HEK293 (cell line): ENCODE data around the gene FRZB.

Experiments
- CTCF ChIA-PET: fragments of 350-600 bp; formaldehyde crosslinking; extraction: SDS; loops from one replicate; lab custom pipeline; 2021; ENCODE audit warnings: antibody characterized with exemption; lab: Yijun Ruan, JAX
- POLR2A ChIA-PET: fragments of 300-600 bp; formaldehyde crosslinking; extraction: SDS; loops from one replicate; lab custom pipeline; 2020; ENCODE audit warnings: antibody characterized with exemption, inconsistent platforms; lab: Yijun Ruan, JAX
- H3K27ac ChIP-seq: fragments of 200-500 bp; sonication (Bioruptor generic); 2 replicates; pipeline ENCODE4 v1.5.1; 2014; ENCODE audit warnings: low read depth, low read length, control low read depth, inconsistent platforms; ENCODE audit errors: extremely low read depth
- H3K36me3 ChIP-seq, 2 experiments: fragments of 200-500 bp in 1 of 2; sonication (Bioruptor generic) in 1 of 2; 1 replicate in 1 of 2; 2 replicates in 1 of 2; pipeline ENCODE4 v1.5.1; 2014 to 2017; ENCODE audit warnings: inconsistent platforms in 2 of 2, low read length in 2 of 2; ENCODE audit not compliant: control insufficient read depth in 2 of 2, insufficient read depth in 1 of 2
- H3K4me1 ChIP-seq: fragments of 200-500 bp; sonication (Bioruptor generic); 2 replicates; pipeline ENCODE4 v1.5.1; 2014; ENCODE audit warnings: mild to moderate bottlenecking, low read length, inconsistent platforms; ENCODE audit not compliant: control insufficient read depth, insufficient read depth
- H3K4me3 ChIP-seq: 2 replicates; pipeline ENCODE4 v1.5.1; 2011; ENCODE audit warnings: low read depth, mild to moderate bottlenecking, control low read depth, low read length, moderate library complexity
- H3K9me3 ChIP-seq: fragments of 200-500 bp; sonication (Bioruptor generic); 2 replicates; pipeline ENCODE4 v1.5.1; 2014; ENCODE audit warnings: low read depth, low read length, inconsistent platforms; ENCODE audit not compliant: control insufficient read depth, insufficient read depth
- EGR2 ChIP-seq: fragments of 450-650 bp; formaldehyde crosslinking; IDR thresholded peaks from 2 replicates; pipeline ENCODE4 v1.5.1; 2016; ENCODE audit warnings: low read depth, missing biosample characterization, missing genetic modification characterization
- GLI2 ChIP-seq: fragments of 450-650 bp; formaldehyde crosslinking; IDR thresholded peaks from 2 replicates; pipeline ENCODE4; 2017; ENCODE audit warnings: missing biosample characterization, missing genetic modification characterization, low read depth, borderline replicate concordance
- GLI4 ChIP-seq: fragments of 450-650 bp; formaldehyde crosslinking; IDR thresholded peaks from 2 replicates; pipeline ENCODE4 v1.5.1; 2016; ENCODE audit warnings: missing biosample characterization, missing genetic modification characterization
- KLF1 ChIP-seq: fragments of 450-650 bp; formaldehyde crosslinking; IDR thresholded peaks from 2 replicates; pipeline ENCODE4 v1.5.1; 2016; ENCODE audit warnings: missing biosample characterization, missing genetic modification characterization
- KLF8 ChIP-seq: fragments of 450-650 bp; formaldehyde crosslinking; IDR thresholded peaks from 2 replicates; pipeline ENCODE4 v1.5.1; 2016; ENCODE audit warnings: missing biosample characterization, missing genetic modification characterization
- MEIS1 ChIP-seq: sonication (generic); formaldehyde crosslinking; IDR thresholded peaks from 2 replicates; pipeline ENCODE4 v1.8.1; 2022; ENCODE audit warnings: missing genetic modification reagents, mild to moderate bottlenecking, borderline replicate concordance
- TCF7L2 ChIP-seq: IDR thresholded peaks from 2 replicates; pipeline ENCODE4 v1.6.1; 2011; ENCODE audit warnings: low read depth, mild to moderate bottlenecking, inconsistent platforms, low read length, moderate library complexity, borderline replicate concordance
- WT1 ChIP-seq: fragments of 450-650 bp; formaldehyde crosslinking; IDR thresholded peaks from 2 replicates; pipeline ENCODE4 v1.5.1; 2016; ENCODE audit warnings: missing biosample characterization, missing genetic modification characterization
- YY2 ChIP-seq: fragments of 450-650 bp; formaldehyde crosslinking; IDR thresholded peaks from 2 replicates; pipeline ENCODE4 v1.5.1; 2016; ENCODE audit warnings: missing biosample characterization, missing genetic modification characterization
- ZBTB20 ChIP-seq: fragments of 450-650 bp; formaldehyde crosslinking; IDR thresholded peaks from 2 replicates; pipeline ENCODE4 v1.5.1; 2016; ENCODE audit warnings: missing biosample characterization, missing genetic modification characterization
- ZBTB49 ChIP-seq: fragments of 450-650 bp; formaldehyde crosslinking; IDR thresholded peaks from 2 replicates; pipeline ENCODE4 v1.5.1; 2016; ENCODE audit warnings: missing biosample characterization, missing genetic modification characterization, low read depth
- ZFP69B ChIP-seq: fragments of 450-650 bp; formaldehyde crosslinking; IDR thresholded peaks from 2 replicates; pipeline ENCODE4 v1.5.1; 2016; ENCODE audit warnings: missing biosample characterization, missing genetic modification characterization
- ZNF121 ChIP-seq: fragments of 450-650 bp; formaldehyde crosslinking; IDR thresholded peaks from 2 replicates; pipeline ENCODE4 v1.5.1; 2016; ENCODE audit warnings: missing biosample characterization, missing genetic modification characterization
- ZNF133 ChIP-seq: fragments of 450-650 bp; formaldehyde crosslinking; IDR thresholded peaks from 2 replicates; pipeline ENCODE4 v1.5.1; 2016; ENCODE audit warnings: missing biosample characterization, missing genetic modification characterization
- ZNF174 ChIP-seq: fragments of 450-650 bp; formaldehyde crosslinking; IDR thresholded peaks from 2 replicates; pipeline ENCODE4 v1.5.0; 2017; ENCODE audit warnings: missing biosample characterization, mild to moderate bottlenecking, missing genetic modification characterization
- ZNF184 ChIP-seq: fragments of 450-650 bp; IDR thresholded peaks from 2 replicates; pipeline ENCODE4 v1.5.1; 2018; ENCODE audit warnings: missing biosample characterization, mild to moderate bottlenecking, missing genetic modification characterization
- ZNF239 ChIP-seq: fragments of 450-650 bp; formaldehyde crosslinking; IDR thresholded peaks from 2 replicates; pipeline ENCODE4 v1.5.1; 2016; ENCODE audit warnings: missing biosample characterization, missing genetic modification characterization
- ZNF266 ChIP-seq: fragments of 450-650 bp; formaldehyde crosslinking; IDR thresholded peaks from 2 replicates; pipeline ENCODE4 v1.5.1; 2016; ENCODE audit warnings: missing biosample characterization, missing genetic modification characterization, low read depth
- ZNF280D ChIP-seq: fragments of 450-650 bp; formaldehyde crosslinking; IDR thresholded peaks from 2 replicates; pipeline ENCODE4 v1.5.1; 2016; ENCODE audit warnings: missing biosample characterization, missing genetic modification characterization
- ZNF394 ChIP-seq: fragments of 450-650 bp; formaldehyde crosslinking; IDR thresholded peaks from 2 replicates; pipeline ENCODE4 v1.5.1; 2016; ENCODE audit warnings: missing biosample characterization, missing genetic modification characterization, mild to moderate bottlenecking, moderate library complexity, borderline replicate concordance
- ZNF416 ChIP-seq: fragments of 450-650 bp; formaldehyde crosslinking; IDR thresholded peaks from 2 replicates; pipeline ENCODE4 v1.5.1; 2016; ENCODE audit warnings: missing biosample characterization, missing genetic modification characterization
- ZNF48 ChIP-seq: fragments of 450-650 bp; formaldehyde crosslinking; IDR thresholded peaks from 2 replicates; pipeline ENCODE4 v1.5.1; 2016; ENCODE audit warnings: missing biosample characterization, missing genetic modification characterization
- ZNF510 ChIP-seq: fragments of 450-650 bp; formaldehyde crosslinking; IDR thresholded peaks from 2 replicates; pipeline ENCODE4 v1.5.1; 2018; ENCODE audit warnings: mild to moderate bottlenecking, missing genetic modification characterization, missing biosample characterization; ENCODE audit not compliant: insufficient replicate concordance
- ZNF514 ChIP-seq: fragments of 450-650 bp; formaldehyde crosslinking; IDR thresholded peaks from 2 replicates; pipeline ENCODE4 v1.5.1; 2016; ENCODE audit warnings: missing biosample characterization, missing genetic modification characterization
- ZNF639 ChIP-seq: fragments of 450-650 bp; formaldehyde crosslinking; IDR thresholded peaks from 2 replicates; pipeline ENCODE4 v1.5.1; 2016; ENCODE audit warnings: missing biosample characterization, missing genetic modification characterization
- ZNF768 ChIP-seq: fragments of 450-650 bp; formaldehyde crosslinking; IDR thresholded peaks from 2 replicates; pipeline ENCODE4 v1.5.1; 2018; ENCODE audit warnings: missing biosample characterization, mild to moderate bottlenecking, missing genetic modification characterization
- ZSCAN16 ChIP-seq: fragments of 450-650 bp; formaldehyde crosslinking; IDR thresholded peaks from 2 replicates; pipeline ENCODE4 v1.5.1; 2016; ENCODE audit warnings: missing biosample characterization, missing genetic modification characterization
- ZSCAN5A ChIP-seq: fragments of 450-650 bp; formaldehyde crosslinking; IDR thresholded peaks from 2 replicates; pipeline ENCODE4 v1.5.1; 2016; ENCODE audit warnings: missing biosample characterization, missing genetic modification characterization

The FRZB gene

GRCh38 chr2:182914852-182915251 lies 48.4 kb upstream of the FRZB start:
- CTCF ChIA-PET: interaction anchor here (1.5 kb wide), 1 partner anchor 33 kb away, joined by 3 read pairs; no protein-coding TSS in a partner anchor
- no peak overlapping the region for H3K27ac ChIP-seq
- POLR2A ChIA-PET: no interaction called here
- peaks cover 0 to 34% of the 10 kb centered on the region in 2 experiments; a peak in 2 of 3 replicates for H3K36me3 ChIP-seq
- no peak overlapping the region for H3K4me3 ChIP-seq
- peaks cover 10% of the 10 kb centered on the region for H3K4me1 ChIP-seq
- no peaks in the 10 kb centered on the region for H3K9me3 ChIP-seq
- TF ChIP-seq ZNF174 (tag by site-specific recombination) (no peak), MEIS1 (CRISPR knock-in tag) (no peak), ZNF394 (tag by site-specific recombination) (no peak), KLF1 (tag by site-specific recombination) (no peak), ZBTB20 (no peak), ZNF239 (no peak), GLI2 (no peak), ZNF280D (no peak), ZNF416 (tag by site-specific recombination) (no peak), ZFP69B (tag by site-specific recombination) (no peak), ZNF184 (no peak), ZBTB49 (tag by site-specific recombination) (no peak), GLI4 (tag by site-specific recombination) (no peak), ZSCAN16 (no peak), ZNF133 (tag by site-specific recombination) (no peak), ZNF48 (tag by site-specific recombination) (no peak), EGR2 (no peak), KLF8 (tag by site-specific recombination) (no peak)

- no peak overlapping the region for H3K4me3 ChIP-seq
- ChIA-PET POLR2A (no interaction called here), CTCF (interaction anchor here (1.1 to 1.6 kb wide), 3 partner anchors 43 to 150 kb away, joined by 4 to 8 read pairs (median 4); no protein-coding TSS in a partner anchor)
- peaks cover 10% of the 10 kb centered on the region for H3K4me1 ChIP-seq
- H3K9me3 ChIP-seq: no peaks in the 10 kb centered on the region
- H3K36me3 ChIP-seq: peaks cover 0 to 34% of the 10 kb centered on the region in 2 experiments; a peak in 1 of 3 replicates
- TF ChIP-seq ZNF510: no peak
- no peak for TF ChIP-seq TCF7L2
- TF ChIP-seq ZNF514 (tag by site-specific recombination): no peak
- no peak for TF ChIP-seq ZNF768
- TF ChIP-seq ZSCAN5A (tag by site-specific recombination): no peak
- TF ChIP-seq ZNF639 (tag by site-specific recombination): no peak
- TF ChIP-seq YY2 (tag by site-specific recombination): no peak
- TF ChIP-seq ZNF266: no peak
- TF ChIP-seq WT1 (tag by site-specific recombination): no peak
- no peak for TF ChIP-seq ZNF121 (tag by site-specific recombination)
- TF ChIP-seq ZNF184: no peak
- no peak overlapping the region for H3K27ac ChIP-seq
These were observed 46.6 kb upstream of the FRZB start for GRCh38 chr2:182913064-182913463.
